Peyer's patch (tissue), 4 donors: ENCODE measurements around the gene ZBTB7C.

Experiments used
- CTCF ChIP-seq, 6 experiments: fragments of 450-650 bp in 4 of 6; fragments of 200-600 bp in 2 of 6; sonication (generic) in 1 of 6; IDR thresholded peaks; one replicate each; pipeline ENCODE4 v1.5.1; 2017 to 2019; ENCODE audit warnings: antibody characterized with exemption in 6 of 6, mild to moderate bottlenecking in 3 of 6, moderate library complexity in 1 of 6
- POLR2A ChIP-seq, 2 donors: fragments of 450-650 bp; IDR thresholded peaks; one replicate each; pipeline ENCODE4 v1.5.1; 2017; ENCODE audit warnings: antibody characterized with exemption in 2 of 2, mild to moderate bottlenecking in 2 of 2, moderate library complexity in 2 of 2

GRCh38 chr18:48123941-48124340, 285.2 kb downstream of the ZBTB7C start:
- TF ChIP-seq POLR2A (IDR thresholded peaks at IDR 0.05) = no peak
- TF ChIP-seq CTCF (IDR thresholded peaks at IDR 0.05) = no peak
